ENCODE data around the gene BAK1.

- no peak for TF ChIP-seq EZH2 (IDR thresholded peaks at IDR 0.05; ENCODE audit: insufficient read depth, low read length)
- TF ChIP-seq, protein P1, sequence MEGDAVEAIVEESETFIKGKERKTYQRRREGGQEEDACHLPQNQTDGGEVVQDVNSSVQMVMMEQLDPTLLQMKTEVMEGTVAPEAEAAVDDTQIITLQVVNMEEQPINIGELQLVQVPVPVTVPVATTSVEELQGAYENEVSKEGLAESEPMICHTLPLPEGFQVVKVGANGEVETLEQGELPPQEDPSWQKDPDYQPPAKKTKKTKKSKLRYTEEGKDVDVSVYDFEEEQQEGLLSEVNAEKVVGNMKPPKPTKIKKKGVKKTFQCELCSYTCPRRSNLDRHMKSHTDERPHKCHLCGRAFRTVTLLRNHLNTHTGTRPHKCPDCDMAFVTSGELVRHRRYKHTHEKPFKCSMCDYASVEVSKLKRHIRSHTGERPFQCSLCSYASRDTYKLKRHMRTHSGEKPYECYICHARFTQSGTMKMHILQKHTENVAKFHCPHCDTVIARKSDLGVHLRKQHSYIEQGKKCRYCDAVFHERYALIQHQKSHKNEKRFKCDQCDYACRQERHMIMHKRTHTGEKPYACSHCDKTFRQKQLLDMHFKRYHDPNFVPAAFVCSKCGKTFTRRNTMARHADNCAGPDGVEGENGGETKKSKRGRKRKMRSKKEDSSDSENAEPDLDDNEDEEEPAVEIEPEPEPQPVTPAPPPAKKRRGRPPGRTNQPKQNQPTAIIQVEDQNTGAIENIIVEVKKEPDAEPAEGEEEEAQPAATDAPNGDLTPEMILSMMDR (IDR thresholded peaks at IDR 0.05; ENCODE audit: insufficient read depth, low read depth, low read length), result no peak
These were observed 1.5 kb downstream of the BAK1 start for GRCh38 chr6:33578588-33579011.
